TTC549 (cell line): ENCODE data around the gene PTPN13.
"Not testable (repeated sequence)": the region's sequence is repeated elsewhere in the genome, so short reads cannot be mapped to it uniquely, and the experiment has no call there.

ENCODE experiments used
- FAIRE-seq: peaks from 2 replicates; lab custom pipeline; 2012; peaks lifted over from hg19 to GRCh38; lab: Jason Lieb, UNC

Gene PTPN13

DNA sequence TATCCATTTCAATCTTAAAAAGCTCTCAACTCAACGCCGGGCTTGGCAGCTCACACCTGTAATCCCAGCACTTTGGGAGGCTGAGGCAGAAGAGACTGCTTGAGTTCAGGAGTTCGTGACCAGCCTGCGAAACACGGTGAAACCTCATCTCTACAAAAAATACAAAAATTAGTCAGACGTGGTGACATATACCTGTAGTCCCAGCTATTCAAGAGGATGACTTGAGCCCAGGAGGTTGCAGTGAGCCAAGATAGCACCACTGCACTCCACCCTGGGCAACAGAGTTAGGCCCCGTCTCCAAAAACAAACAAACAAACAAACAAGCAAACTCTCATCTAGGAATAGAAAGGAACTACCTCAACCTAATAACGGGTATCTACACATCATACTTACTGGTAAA is 50.8 kb downstream of the PTPN13 start:
- no peak for FAIRE-seq

DNA sequence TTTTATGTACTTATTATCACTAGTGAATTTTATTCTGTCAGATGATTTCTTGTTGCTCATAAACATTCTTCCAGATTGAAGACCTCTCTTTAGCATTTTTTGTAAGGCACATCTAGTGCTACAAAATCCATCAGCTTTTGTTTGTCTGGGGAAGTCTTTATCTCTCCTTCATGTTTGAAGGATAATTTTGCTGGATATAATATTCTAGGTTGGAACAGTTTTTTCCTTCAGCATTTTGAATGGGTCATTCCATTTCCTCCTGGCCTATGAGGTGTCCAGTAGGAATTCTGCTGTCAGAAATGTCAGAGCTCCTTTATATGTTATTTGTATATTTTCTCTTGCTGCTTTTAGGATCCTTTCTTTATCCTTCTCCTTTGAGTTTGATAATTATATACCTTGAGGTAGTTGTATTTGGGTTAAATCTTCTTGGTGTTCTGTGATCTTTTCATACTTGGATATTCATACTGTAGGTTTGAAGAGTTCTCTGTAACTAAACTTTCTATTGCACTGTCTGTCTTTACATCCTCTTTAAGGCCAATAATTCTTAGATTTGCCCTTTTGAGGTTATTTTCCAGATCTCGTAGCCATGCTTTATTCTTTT is 58.3 kb downstream of the PTPN13 start:
- no peak for FAIRE-seq

DNA sequence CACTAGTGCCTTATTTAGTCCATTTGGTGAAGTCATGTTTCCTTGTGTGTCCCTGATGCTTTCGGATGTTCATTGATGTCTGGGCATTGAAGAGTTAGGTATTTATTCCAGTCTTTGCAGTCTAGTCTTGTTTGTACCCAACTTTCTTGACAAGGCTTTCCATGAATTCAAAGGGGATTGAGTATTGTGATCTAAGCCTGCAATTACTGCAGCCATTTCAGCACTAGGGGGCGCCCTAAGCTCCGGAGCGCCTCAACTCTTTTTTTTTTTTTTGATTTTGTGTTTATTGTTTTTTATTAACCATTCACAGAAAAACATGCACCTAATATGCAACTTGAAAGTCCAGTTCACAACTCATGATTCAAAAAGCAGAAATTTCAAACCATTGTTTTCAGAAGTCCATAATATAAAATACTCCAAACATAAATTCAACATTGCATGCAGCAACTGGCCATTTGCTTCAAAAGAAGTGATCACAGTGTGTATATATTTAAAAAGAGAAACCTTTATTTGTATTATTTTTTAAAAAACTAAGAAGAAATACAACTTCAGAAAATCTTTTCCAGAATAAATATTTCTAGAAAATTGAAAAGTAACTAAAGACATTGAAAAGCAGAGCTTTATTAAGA is 59.2 kb downstream of the PTPN13 start:
- FAIRE-seq, result no peak

DNA sequence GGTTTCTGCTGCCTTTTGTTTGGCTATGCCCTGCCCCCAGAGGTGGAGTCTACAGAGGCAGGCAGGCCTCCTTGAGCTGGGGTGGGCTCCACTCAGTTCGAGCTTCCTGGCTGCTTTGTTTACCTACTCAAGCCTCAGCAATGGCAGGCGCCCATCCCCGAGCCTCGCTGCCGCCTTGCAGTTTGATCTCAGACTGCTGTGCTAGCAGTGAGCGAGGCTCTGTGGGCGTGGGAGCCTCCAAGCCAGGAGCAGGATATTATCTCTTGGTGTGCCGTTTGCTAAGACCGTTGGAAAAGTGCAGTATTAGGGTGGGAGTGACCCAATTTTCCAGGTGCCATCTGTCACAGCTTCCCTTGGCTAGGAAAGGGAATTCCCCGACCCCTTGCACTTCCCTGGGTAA is 62.7 kb downstream of the PTPN13 start:
- FAIRE-seq, result not testable (repeated sequence)

DNA sequence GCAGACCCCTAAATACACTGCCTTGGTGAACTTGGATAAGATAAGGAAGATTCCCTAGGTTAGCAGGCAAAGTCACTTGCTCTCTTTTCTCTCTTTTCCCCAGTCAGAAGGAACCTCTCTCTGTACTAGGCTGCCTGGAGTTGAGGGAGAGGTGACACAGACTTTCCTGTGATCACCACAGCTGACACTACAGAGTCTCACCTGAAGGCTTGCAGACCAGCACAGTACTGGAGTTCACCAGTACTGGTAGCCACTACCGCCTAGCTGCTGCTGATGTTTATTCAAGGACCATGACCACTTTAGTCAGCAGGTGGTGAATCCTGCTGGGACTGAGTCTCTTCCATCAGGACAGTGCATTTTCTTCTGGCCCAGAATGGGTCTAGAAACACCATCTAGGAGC is 63.3 kb downstream of the PTPN13 start:
- no peak for FAIRE-seq

DNA sequence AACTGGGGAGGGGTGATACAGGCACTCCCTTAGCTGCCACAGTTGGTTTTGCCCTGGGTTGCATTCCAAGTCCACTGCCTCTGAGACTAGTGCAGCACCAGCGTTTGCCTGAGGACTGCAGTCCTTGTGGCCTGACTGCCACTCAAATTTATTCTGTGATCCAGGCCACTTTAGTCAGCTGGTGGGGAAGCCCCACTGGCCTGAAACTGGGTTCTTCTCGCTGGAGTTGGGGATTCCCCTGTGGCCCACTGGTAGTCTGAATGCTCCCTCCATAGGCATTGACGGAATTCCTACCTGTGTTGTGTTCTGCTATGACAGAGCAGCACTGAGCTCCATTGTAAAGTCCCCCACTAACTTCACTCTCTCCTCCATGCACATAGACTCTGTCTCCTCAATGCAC is 63.8 kb downstream of the PTPN13 start:
- FAIRE-seq, result no peak

DNA sequence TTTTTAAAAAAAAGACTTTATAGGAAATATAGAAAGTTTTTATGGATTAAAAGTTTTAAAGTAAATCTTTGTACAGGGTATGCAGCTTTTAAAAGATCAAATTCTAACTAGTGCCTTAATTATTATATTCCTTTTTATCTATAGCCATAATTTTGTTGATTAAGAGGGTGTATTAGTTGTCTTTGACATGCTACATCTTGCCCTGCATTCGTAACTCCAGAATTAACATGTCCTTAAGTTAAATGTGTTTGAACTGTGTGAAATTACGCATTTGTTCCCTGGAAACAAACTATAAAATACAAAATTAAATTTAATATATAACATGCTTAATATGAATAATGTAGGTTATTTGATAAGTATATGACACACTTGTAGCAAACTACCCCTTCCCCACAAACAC is 66.3 kb downstream of the PTPN13 start:
- FAIRE-seq, result no peak

DNA sequence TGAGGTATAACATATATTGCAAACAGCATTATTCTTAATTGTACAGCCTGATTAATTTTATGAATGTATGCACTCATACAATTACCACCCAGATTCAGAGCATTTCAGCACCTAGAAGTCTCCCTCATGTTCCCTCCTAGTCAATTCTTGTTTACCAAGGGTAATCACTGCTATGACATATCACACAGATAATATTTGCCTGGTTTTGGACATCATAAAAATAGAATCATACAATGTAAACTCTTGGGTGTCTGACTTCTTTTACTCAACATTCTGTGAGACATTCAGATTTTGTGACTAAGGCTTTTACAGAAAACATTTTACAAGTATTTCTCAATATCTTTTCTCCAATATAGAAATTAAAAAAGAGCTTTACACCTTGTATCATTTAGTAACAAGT is 66.9 kb downstream of the PTPN13 start:
- FAIRE-seq, result no peak

DNA sequence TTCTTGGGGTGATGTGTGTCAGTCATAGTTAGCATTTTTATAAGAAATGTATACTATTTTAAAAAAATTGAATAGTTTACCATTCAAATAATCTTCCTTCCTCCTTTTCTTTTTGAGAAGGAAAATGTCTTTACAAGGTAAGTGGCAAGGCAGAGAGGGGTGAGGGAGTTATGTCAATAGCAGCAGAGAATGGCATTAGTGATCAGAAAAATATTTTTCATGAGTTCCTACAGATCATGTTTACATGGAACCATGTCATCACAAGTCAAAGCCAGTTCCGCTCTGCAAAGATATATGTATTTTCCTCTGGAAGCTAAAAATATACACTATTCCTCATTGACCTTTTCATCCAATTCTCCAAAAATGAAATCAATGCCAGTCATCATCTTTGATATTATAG is 67.3 kb downstream of the PTPN13 start:
- no peak for FAIRE-seq

DNA sequence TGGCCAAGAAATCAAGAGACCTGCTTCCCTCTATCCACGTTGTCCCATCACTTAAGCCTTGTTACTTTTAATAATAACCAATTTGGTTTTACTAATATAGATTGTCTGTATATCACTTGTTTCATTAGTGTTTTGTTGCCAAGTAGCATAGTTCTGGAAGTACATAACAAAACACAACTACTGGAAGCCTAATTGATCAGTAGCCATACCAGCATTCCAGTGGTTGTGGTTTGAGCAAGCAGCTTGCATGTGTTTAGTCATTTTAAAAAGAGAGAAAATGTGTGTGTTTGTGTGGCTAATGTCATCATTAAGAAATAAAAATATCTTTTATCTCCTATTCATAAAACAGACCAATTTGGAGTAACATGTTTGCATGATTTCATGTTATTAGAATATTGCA is 70.8 kb downstream of the PTPN13 start:
- FAIRE-seq, result no peak

DNA sequence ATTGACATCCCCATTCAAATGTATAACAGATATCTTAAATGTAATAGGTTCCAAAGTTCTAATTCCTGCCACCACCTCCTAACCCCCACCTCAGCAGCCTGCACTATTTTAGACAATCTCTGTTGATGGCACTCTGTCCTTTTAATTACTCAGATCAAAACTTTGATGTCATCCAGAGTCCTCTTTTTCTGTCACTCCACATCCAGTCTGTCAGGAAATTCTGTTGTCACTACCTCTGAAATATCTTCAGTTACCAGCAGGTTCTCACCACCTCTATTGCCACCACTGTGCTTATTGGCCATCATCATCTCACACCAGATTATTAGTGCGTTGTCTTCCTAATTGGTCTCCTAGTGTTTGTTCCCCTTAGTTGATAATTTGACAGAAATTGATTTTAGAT is 76.2 kb downstream of the PTPN13 start:
- no peak for FAIRE-seq

DNA sequence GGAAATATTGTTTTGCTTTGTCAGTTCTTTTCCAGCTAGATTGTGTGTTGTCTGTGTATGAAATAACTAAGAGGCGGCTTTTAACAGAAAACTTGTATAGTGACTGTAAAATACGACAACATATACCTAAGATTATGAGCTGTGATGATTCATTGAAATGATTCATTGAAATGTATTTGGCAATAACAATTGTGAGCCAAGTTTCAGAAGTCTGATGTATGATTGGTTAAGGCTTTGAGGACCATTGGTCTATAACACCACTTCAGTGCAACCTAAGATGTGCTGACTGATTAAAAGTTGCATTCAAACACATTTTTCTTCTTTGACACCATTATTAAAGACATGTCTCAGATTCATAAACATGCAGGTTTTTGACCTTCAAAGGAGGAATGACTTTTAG is 76.6 kb downstream of the PTPN13 start:
- FAIRE-seq, result no peak

DNA sequence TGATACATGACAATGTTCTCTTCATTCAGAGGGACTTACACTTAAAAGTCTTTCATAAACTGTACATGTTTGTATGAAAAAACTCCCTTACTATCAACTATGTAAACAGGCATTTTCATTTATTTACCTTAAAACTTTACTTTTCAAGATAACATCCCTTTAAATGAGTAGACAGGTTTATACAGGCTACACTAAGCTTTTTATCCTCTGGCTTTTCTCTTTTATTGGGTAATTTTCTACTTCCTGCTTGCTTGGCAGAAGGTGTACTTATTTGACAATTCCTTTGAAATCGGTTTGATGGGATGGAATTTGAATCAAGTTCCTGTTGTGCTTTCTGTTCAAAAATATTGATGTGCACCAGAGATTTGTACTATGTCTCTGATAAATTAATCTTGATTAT is 81.4 kb downstream of the PTPN13 start:
- no peak for FAIRE-seq

DNA sequence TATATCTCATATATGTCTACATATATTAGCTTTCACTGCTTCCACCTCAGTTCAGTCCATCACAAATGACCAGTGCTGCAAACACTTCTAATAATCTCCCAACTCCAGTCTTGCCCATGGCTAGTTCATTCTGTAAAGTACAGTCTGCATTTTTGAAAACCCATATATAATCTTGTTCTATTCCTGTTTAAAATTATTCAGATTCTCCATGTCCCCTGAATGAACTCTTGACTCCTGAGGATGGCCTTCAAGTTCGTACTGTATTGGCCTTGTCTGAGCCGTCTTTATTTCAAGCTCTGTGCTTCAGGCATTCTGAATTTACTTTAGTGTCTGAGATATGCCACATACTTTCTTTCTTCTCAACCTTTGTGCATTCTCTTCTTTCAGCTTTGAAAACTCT is 84.7 kb downstream of the PTPN13 start:
- no peak for FAIRE-seq

DNA sequence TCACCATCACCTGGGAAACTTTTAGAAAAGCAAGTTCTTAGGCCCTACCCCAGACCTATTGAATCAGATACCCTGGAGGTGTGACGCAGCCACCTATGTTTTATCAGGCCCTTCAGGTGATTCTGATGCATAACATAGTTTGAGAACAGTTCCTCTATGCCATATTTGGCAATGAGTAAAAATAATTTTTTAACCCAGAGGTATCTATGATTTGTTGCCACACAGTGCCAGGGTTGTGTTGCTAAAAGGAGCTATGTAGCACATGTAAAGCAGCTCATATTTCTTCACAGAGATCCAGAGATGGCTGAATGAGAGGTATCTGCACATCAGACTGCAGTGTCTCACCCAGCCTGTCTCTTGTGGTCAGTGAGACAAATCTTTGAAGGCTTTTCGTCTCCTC is 85.3 kb downstream of the PTPN13 start:
- FAIRE-seq, result no peak

DNA sequence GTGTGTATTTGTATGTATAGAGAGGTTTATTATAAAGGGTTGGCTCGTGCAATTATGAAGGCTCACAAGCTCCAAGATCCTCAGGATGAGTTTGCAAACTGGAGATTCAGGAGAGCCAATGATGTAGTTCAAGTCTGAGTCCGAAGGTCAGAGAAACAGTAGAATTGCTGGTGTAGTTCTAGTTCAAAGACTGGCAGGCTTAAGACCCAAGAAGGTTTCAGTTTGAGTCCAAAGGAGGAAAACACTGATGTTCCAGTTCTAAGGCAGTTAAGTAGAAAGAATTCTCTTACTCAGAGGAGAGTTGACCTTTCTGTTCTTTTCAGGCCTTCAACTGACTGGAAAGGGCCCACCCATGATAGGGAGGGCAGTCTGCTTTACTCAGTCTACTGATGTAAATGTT is 89.1 kb downstream of the PTPN13 start:
- FAIRE-seq, result no peak

DNA sequence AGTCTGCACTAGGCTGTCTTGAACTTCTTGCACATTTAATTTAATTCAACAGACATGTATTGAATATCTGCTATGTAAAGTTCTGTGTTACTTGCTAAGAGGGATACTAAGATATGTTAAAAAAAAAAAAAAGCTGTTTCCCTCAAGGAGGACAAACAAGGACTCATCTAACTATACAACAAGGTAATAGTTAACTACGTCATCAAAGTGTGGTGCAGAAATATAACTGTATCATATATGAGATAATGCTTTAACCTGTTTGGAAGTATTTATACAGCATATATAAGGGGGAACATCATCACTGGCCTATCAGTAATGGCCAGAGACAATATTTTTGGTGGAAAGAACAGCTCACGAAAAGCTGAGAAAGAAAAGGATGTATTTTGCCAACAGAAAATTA is 89.9 kb downstream of the PTPN13 start:
- FAIRE-seq, result no peak

DNA sequence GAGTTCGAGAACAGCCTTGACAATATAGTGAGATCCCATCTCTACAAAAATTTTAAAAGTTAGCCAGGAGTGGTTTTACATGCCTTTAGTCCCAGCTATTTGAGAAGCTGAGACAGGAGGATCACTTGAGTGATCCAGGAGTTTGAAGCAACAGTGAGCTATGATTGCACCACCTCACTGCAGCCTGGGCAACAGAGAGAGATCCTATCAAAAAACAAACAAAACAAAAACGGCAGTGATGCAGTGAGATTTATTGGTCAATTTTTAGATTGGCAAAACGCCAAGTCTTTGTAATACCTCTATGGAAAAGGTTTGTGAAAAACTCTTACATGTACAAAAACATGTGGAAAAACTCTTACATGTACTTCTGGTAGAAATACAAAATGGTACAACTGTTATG is 91.3 kb downstream of the PTPN13 start:
- FAIRE-seq, result no peak

DNA sequence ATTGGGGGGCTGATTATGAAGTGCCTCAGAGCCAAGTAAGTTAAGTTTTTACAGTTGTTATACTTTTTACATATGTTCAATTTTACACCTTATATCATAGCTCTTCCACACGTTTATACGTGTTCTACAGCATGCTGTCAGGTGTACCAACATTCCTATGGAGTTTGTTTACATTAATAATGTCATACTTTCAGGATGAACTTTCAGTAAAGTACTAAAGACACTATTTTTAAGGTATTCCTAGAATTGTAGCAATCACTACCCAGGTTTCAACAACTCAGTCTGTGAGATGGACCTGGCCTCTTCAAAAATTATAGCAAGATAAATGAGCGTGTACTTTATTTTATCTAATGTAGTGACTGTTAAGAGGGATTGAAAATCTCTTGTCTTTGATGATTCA is 92.6 kb downstream of the PTPN13 start:
- no peak for FAIRE-seq

DNA sequence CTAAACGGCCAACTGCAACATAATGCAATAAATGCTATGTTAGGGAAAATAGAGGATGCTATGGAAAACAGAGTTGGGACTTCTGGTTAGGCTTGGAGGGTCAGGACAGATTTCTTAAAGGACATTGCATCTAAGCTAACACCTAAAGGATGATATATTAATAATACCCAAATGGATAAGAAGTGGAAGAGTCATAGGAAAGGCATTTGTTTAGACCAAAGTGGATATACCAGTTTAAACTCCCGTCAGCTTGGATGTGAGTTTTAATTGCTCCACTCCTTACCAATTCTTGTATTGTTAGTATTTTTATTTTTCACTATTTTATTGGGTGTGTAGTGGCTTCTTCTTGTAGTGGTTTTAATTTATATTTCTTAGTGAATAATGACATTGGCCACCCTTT is 93.9 kb downstream of the PTPN13 start:
- FAIRE-seq, result no peak

DNA sequence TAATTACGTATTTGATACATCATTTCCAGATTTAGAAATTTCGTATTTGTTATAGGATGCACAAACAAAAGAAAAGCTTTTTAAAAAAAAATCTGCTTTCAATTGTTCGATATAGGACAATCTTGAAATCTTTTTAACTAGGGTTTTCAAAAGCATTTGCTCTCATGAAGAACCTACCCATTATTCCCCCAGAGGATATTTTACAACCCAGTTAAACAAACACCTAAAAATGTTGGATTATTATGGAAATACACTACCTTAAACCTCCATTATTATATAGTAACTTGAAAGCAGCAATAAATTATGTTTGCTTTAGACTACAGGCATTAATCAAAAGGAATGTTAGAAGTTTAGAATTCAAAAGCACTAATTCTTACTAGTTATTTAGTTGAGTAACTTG is 110.5 kb downstream of the PTPN13 start:
- no peak for FAIRE-seq

DNA sequence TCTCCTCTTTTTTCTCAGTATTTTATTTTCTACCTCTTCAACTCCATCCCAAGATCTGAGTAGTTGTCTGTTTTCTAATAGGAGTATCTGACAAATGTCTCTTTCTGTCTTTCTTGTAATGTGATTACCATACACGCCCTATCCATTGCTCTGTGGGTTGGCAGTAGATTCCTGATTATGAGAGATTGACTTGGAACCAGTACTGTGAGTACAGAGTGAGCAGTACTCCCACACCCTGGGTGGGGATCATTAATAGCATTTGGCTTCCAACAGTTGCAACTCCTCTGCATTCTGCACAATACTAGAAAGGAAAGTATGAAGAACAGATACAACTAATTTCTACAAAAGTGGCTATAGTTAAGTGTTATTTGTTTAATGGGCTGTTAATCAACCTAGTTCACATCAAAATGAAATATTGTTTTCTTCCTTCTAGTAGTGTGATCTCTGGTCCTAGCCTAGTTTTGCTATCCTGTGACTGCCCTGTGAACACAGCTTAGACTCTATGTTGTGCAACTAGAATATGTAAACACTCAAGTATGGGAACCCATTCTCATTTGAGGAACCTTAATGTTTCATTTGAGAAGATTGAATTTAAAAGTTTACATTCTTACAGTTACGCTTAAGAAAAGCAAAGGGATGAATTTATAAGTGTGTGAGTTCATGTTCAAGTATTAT is 112.9 kb downstream of the PTPN13 start:
- no peak for FAIRE-seq

DNA sequence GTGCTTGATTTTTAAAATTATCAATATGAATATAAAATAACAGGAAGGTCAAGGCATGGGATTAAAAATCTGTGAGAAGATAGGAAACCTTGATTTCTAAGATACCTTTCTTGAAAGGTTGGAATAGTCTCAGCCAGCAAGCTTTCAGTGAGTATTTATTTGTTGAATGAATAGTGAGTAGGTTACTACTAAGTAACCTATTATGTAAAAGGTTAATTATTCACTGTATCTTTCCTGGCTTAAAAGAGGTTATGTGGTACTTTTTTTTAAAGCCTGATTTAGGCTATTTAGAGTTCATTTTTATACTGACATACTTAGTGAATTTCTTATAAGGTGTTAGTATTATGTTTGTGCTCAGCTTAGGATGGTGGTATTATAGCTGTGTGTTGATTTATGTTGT is 123.5 kb downstream of the PTPN13 start:
- no peak for FAIRE-seq

DNA sequence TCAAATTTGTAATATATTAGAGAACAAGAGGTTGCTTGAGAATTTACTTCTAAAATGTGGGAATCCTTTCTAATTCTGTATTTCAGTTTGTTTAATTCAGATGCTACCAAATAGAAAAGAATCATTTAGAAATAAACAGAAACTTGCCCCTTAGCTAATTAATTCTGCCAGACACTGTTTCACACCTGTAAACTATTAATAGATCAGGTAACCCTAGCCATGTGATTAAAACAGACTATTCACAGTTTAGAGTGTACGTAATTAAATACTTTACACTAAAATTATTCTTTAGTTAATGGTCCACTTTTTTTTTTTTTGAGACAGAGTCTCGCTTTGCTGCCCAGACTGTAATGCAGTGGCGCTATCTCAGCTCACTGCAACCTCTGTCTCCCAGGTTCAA is 124.0 kb downstream of the PTPN13 start:
- no peak for FAIRE-seq
